ELF-1 (cell line): Measurements from ENCODE around the gene GSDME.

ENCODE experiments used
- DNase-seq: peaks from one replicate; pipeline ENCODE4 v3.0.0-alpha.2; 2016; ENCODE audit warnings: low read depth, low spot score

Gene GSDME

DNA sequence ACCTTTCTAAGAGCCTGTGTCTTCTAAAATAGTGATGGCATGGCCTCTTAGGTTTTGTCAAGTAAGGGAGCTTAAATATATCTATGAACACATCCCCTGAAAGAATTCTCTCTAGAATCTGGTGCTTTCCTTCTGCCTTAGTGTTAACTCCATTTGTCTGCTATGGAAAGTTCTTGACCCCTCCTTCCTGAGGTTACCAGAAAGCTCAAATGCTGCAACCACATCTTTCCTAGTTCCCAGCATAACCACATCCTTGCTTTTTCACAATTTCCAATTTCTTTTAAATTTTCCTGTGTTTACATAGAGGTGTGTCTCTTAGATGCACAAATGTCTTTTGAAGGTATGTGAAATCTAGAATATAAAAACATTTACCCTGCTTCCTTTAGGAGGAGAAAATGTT lies 16.4 kb upstream of the GSDME start:
- no peak for DNase-seq

DNA sequence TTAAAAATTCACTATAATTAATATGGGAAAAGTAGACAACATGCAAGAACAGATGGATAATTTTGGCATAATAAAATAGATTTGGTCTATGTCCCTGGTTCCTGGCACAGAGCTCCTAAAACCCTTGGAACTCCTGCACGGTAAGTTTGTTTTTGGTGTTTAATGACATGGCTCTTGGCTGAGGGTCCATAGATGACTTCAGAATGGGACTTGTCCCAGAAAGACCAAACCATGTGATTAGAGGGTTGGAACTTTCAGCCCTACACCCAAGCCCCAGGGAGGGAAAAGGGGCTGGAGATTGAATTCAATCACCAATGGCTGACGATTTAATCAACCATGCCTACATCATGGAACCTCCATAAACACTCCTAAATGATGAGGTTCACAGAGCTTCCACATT lies 12.6 kb upstream of the GSDME start:
- DNase-seq: no peak

DNA sequence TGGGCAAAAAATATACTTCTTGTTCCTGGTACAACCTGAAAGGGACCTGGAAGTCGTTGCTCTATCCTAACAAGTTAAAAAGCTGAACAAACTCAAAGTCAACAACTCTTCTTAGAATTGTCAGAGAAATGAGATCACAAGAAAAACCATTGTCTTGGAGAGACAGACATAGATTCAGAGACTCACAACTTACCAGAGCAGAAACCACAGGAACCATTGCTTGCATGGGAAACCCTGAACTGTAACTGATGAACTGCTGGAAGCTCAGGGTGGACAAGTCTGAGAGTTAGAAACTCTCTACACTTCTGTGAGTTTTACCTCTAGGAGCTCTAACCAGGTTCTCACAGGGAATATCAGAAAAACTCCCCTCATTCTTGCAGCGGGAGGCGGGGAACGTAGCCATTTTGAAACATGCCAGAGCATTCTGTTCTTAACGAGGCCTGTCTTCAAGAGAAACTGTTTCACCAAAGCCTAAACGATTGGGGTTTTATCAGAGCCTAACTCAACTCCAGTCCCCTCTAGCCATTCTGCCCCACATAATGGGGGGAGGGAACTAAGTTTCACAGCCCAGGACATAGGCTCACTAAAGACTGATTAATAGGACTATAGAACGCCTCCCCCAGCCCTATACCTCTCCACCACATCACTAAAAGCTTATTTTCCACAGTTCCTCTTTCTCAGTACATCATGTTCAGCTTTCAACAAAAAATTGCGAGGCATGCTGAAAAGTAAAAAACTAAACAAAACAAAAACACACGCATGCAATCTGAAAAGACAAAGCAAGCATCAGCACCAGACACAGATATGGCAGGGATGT lies 12.0 kb upstream of the GSDME start:
- DNase-seq: no peak

- no peak for DNase-seq
Observed at GRCh38 chr7:24767878-24768569, 10.8 kb upstream of the GSDME start.

GRCh38 chr7:24764972-24765744 lies 7.9 kb upstream of the GSDME start:
- no peak for DNase-seq

- DNase-seq: no peak
Observed at GRCh38 chr7:24764011-24764410, 6.7 kb upstream of the GSDME start.

- DNase-seq: no peak
Observed at GRCh38 chr7:24763303-24763901, 6.1 kb upstream of the GSDME start.

GRCh38 chr7:24762771-24763170 lies 5.5 kb upstream of the GSDME start:
- DNase-seq: no peak

- DNase-seq: no peak
Observed at GRCh38 chr7:24760968-24761367, 3.7 kb upstream of the GSDME start.

DNA sequence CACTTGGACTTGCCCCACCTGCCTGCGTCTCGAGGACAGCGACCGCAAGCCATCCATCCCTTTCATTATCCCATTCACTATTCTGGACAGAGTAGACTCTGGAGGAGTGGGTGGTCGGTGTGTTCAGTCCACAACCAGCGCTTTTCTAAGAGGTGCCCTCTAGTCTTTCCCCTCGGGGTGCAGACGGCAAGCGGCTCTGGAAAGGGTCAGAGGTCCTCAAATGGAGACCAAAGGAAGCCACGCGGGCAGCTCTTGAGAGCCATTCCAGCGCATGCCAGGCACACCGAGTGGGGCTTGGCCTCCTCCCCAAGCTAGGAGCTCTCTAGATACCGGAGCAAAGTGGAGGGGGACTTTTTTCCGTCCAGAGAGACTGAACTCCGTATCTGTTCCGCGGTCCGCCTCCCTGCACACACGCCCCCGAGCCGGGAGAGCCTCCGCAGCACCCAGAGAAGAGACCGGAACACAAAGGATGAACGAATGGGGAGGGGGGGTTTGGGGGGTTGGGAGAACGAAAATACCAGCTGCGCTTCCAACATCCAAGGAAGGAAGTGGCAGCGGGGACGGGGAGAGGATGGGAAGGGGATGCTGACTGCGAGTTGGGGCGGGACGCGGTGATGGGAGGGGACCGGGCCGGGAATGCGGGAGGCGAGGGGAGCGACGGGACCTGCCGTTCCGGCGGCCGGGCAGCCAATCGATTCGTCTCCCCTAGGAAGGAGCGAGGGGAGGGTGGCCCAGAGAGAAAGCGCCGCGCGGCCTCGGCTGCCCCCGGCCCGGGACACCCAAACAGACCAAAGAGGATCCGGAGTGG lies 515 bp downstream of the GSDME start:
- peak; percentile 59 for DNase-seq

DNA sequence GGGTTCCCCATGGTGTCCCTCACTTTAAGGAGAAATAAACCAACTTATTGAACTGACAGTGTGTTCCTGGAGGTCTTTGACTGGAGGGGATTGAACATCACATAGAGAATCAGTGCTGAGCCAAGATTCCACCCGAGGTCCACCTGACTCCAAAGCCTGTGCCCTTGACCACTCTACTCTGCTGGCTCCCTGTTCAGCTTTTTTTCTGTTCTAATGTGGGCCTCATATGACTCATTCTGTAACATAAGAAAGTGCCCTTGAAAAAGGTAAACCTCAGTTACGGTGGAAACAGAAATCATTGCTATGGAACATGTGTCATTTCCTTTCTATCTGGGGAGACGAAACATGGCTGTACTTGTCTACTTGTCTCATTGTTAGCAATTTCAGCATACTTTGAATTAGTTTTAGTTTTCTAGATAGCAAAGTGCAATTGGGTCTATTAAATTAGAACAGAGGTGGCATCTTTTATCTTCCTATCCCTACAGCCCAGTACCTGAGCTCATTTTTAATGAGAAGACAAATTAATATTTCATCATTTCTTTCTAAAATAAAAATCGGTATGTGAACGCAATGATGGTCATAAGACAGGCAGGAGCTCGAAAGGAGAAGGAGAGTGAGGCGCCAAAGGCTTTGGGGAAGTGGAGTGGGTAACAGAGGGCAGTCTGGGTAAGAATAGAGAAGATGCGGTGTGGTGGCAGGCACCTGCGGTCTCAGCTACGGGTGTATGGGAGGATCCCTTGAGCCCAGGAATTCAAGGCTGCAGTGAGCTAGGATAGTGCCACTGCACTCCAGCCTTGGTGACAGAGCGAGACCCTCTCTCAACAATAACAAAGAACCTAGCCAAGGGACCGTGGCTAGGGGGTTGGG lies 1.5 kb downstream of the GSDME start:
- DNase-seq: no peak

DNA sequence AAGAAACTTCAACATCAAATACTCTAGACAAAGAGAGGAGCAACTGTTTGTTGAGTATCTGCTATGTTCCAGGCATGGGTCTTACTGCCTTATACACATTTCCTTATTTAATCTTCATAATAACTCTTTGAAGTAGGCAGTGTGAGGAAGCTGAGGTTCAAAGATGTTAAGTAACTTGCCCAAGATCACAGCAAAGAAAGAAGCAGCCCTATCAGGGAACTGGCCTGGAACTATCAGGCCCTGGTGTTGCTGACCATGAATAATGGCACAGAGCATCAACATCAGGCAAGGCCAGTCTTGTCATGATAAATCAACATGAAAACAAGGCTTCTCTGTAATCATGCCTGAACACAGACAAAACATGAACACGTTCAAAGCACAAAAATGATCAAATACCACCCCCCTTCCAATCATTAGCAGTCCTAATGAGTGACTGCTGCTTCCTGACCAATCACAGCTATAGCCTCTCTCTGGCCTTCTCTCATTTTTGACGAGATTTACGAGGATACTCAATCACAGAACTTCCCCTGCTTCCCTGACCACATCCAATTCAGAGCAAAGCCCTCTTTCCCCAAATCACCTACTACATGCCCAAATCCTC lies 2.3 kb downstream of the GSDME start:
- no peak for DNase-seq

GRCh38 chr7:24752073-24752800 lies 5.0 kb downstream of the GSDME start:
- peak; percentile 64 for DNase-seq

DNA sequence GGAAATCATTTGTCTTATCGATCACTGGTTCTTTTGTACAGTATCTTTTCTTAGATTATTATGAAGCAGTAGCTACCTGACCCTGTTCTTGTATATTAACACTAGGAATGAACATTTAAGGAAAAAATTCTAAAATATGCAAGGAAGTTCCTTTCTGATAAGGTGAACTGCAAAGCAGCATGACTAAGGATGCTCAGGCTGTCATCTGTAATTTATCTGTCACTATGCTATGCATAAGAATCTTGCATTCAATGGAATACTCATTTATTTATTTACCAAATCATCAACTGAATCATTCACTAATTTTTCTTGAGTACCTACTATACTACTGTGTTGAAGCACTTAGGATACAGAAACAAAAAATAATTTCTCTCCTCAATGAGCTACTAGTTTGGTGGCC lies 5.8 kb downstream of the GSDME start:
- DNase-seq: no peak

DNA sequence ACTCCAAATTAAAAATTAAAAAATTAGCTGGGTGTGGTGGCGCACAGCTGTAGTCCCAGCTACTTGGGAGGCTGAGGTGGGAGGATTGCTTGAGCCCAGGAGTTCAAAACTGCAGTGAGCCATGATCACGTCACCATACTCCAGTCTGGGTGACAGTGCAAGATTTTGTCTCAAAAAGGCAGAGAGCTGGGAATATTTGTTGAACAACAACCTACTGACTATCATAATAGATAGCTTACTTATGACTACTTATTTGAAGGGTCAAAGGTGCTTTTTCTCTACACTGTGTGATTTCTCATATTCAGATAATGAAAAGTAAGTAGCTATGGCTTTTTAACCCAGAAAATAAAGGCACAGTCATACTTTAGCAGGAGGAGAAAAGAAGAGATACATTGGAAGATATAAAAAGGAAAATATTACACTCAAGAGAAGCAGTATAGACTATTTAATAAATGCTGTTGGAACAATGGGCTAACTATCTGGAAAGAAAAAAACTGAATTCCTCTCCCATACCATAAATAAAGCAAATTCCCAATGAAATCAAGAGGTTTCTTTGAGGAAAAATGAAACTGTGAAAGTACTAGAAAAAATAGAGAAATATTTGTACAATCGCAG lies 6.7 kb downstream of the GSDME start:
- no peak for DNase-seq

DNA sequence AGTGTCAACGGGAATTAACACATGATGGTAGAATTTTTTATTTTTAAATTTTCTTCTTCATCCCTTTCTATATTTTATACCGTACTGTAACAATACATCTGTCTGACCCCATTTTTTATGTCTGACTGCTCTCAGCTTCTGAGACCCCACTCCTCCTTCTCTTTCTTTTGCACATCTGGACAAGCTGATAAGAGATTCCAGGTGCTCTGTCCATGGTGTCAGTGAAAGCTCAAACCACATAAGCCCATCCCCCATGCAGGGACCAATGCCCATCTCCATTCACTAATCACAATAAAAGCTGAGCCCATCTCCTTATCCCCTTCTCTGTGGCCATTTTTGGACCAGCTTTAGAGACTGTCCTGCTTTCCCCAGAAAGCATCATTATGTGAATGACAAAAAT lies 8.7 kb downstream of the GSDME start:
- DNase-seq: no peak

DNA sequence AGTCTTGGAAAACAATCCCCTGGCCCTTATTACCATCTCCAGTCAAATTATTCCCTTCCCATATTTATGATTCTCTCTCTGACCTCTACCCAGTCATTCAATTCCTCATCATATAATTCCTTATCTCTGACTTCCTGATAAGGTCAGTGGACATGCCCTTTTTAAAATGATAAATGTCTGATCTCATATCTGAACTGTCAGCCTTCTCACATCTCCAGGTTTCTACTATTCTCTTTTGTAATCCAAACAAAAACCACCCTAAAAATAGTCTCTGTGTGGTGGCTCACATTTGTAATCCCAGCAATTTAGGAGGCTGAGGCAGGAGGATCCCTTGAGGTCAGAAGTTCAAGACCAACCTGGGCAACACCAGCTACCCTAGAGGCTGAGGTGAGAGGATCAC lies 11.9 kb downstream of the GSDME start:
- DNase-seq: no peak

DNA sequence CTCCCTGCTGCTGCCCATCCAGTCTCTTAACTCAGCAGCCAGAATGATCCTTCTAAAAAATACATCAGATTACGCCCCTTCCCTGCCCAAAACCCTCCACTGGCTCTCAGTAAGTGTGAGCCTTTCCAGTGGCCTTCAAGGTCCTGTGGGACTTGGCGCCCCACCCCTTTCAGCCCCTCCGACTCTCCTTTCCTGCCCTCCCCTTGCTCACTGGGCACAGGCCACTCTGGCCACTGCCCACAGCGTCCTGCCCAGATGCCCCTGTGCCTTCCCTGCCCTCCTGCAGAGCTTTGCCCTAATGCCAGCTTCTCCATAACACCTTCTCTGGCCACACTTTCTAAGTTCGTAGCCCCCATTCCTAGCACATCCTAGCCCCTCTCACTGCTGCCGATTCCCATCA lies 13.8 kb downstream of the GSDME start:
- no peak for DNase-seq
